HepG2 (cell line): ENCODE results near the gene ISOC2. TPM values are rescaled to one million over a fixed set of nuclear protein-coding genes. Genes with fewer than 3 reads are reported as not detected.

Source experiments
- ATF7-NPFF ChIP-seq: sonication (generic); formaldehyde crosslinking; IDR thresholded peaks from 2 replicates; pipeline ENCODE4 v1.8.1; 2023; ENCODE audit warnings: mild to moderate bottlenecking, low read depth, missing genetic modification reagents, moderate library complexity
- BCL3 ChIP-seq: sonication (generic); formaldehyde crosslinking; IDR thresholded peaks from 2 replicates; pipeline ENCODE4 v1.5.1; 2020; ENCODE audit warnings: mild to moderate bottlenecking, missing genetic modification reagents, moderate library complexity
- CCAR2 ChIP-seq: fragments of 200-400 bp; formaldehyde crosslinking; optimal IDR thresholded peaks from 2 replicates; pipeline ENCODE3; 2018; ENCODE audit warnings: low read depth, mild to moderate bottlenecking, low read length, moderate library complexity
- HBP1 ChIP-seq: IDR thresholded peaks from 2 replicates; pipeline ENCODE4 v1.6.1; 2016; ENCODE audit warnings: low read depth, control low read depth
- KLF16 ChIP-seq, 2 experiments: sonication (generic) in 1 of 2; formaldehyde crosslinking in 1 of 2; IDR thresholded peaks; 2 replicates each; pipeline versions ENCODE4 v1.6.1 to v1.8.0; 2016 to 2023; ENCODE audit warnings: missing genetic modification reagents in 2 of 2, missing compliant biosample characterization in 1 of 2
- NR2F6 ChIP-seq, 2 experiments: IDR thresholded peaks; 2 replicates each; pipeline ENCODE4 v1.6.1; 2016; ENCODE audit warnings: antibody characterized with exemption in 1 of 2, mild to moderate bottlenecking in 1 of 2
- PAF1 ChIP-seq: IDR thresholded peaks from 2 replicates; pipeline ENCODE4 v1.6.1; 2016; ENCODE audit warnings: missing genetic modification reagents, missing compliant biosample characterization
- RFX1 ChIP-seq: fragments of 450-650 bp; IDR thresholded peaks from 2 replicates; pipeline ENCODE4 v1.6.1; 2017
- RFXAP ChIP-seq: sonication (generic); formaldehyde crosslinking; IDR thresholded peaks from 2 replicates; pipeline ENCODE4 v1.4.0; 2020; ENCODE audit warnings: missing genetic modification reagents, borderline replicate concordance
- SETDB1 ChIP-seq: sonication (generic); formaldehyde crosslinking; IDR thresholded peaks from 2 replicates; pipeline ENCODE4 v1.5.1; 2020; ENCODE audit warnings: missing genetic modification reagents, mild to moderate bottlenecking, borderline replicate concordance
- TOE1 ChIP-seq: sonication (generic); formaldehyde crosslinking; IDR thresholded peaks from 2 replicates; pipeline ENCODE4 v1.4.0; 2020; ENCODE audit warnings: mild to moderate bottlenecking, missing genetic modification reagents
- XBP1 ChIP-seq: sonication (generic); formaldehyde crosslinking; IDR thresholded peaks from 2 replicates; pipeline ENCODE4 v1.5.0; 2020; ENCODE audit warnings: missing genetic modification reagents
- ZNF142 ChIP-seq: sonication (generic); formaldehyde crosslinking; IDR thresholded peaks from 2 replicates; pipeline ENCODE4 v1.4.0; 2020; ENCODE audit warnings: missing genetic modification reagents
- ZNF160 ChIP-seq: sonication (generic); formaldehyde crosslinking; IDR thresholded peaks from 2 replicates; pipeline ENCODE4 v1.8.0; 2022; ENCODE audit warnings: mild to moderate bottlenecking, inconsistent platforms, missing genetic modification reagents
- ZNF329 ChIP-seq: sonication (generic); formaldehyde crosslinking; IDR thresholded peaks from 2 replicates; pipeline ENCODE4 v1.9.0; 2021; ENCODE audit warnings: low read depth, mild to moderate bottlenecking, missing genetic modification reagents
- ZNF414 ChIP-seq: sonication (generic); formaldehyde crosslinking; IDR thresholded peaks from 2 replicates; pipeline ENCODE4 v1.5.0; 2020; ENCODE audit warnings: missing genetic modification reagents
- ZNF430 ChIP-seq: sonication (generic); formaldehyde crosslinking; IDR thresholded peaks from 2 replicates; pipeline ENCODE4 v1.9.0; 2021; ENCODE audit warnings: mild to moderate bottlenecking, missing genetic modification reagents
- ZNF740 ChIP-seq: sonication (generic); formaldehyde crosslinking; IDR thresholded peaks from 2 replicates; pipeline ENCODE4 v1.4.0; 2020; ENCODE audit warnings: missing genetic modification reagents
- ZNF775 ChIP-seq: sonication (generic); formaldehyde crosslinking; IDR thresholded peaks from 2 replicates; pipeline ENCODE4 v1.4.0; 2020; ENCODE audit warnings: missing genetic modification reagents, mild to moderate bottlenecking, moderate library complexity, borderline replicate concordance
- ZNF781 ChIP-seq: sonication (generic); formaldehyde crosslinking; IDR thresholded peaks from 2 replicates; pipeline ENCODE4 v1.5.1; 2020; ENCODE audit warnings: borderline replicate concordance, mild to moderate bottlenecking, missing genetic modification reagents; ENCODE audit errors: not compliant biosample characterization
- polyA plus RNA-seq, 8 experiments: library from polyadenylated mRNA; depleted of rRNA in 3 of 8; stranded (reverse) in 7 of 8; unstranded in 1 of 8; fragments of >200 nt; fragmentation: Illumina TruSeq in 4 of 8; extraction: Trizol in 4 of 8; gene quantifications; 2 replicates each; pipeline versions ENCODE4 v1.2.1 to v1.2.3, GENCODE V29; 2011 to 2016; ENCODE audit warnings: low read depth in 4 of 8, missing spikeins in 1 of 8, mixed read lengths in 1 of 8; ENCODE audit not compliant: insufficient read depth in 1 of 8
- total RNA-seq, 5 experiments: library from RNA; depleted of rRNA; stranded (reverse); fragments of >200 nt; fragmentation: Illumina TruSeq; extraction: Trizol; gene quantifications; 2 replicates each; pipeline ENCODE4 v1.2.3, GENCODE V29; 2016; ENCODE audit warnings: low read depth in 1 of 5

ISOC2 gene
- total and polyA plus RNA-seq, 2 of the 13 experiments (the other 11 are each of a cell fraction or from before 2014, with no cell fraction given) = 76.8 to 105 TPM

- TF ChIP-seq ZNF781 (CRISPR knock-in tag) = peak; percentile 93
- TF ChIP-seq TOE1 (CRISPR knock-in tag) = no peak
- peak; percentile 77 for TF ChIP-seq RFXAP
- TF ChIP-seq ZNF160 (CRISPR knock-in tag) = peak; percentile 76; the same call in 1 of the 2 replicates
- peak; percentile 92; the same call in 1 of the 2 replicates for TF ChIP-seq ZNF414 (CRISPR knock-in tag)
- TF ChIP-seq ATF7-NPFF (CRISPR knock-in tag) = peak; percentile 82
- no peak for TF ChIP-seq SETDB1 (CRISPR knock-in tag)
- no peak for TF ChIP-seq NR2F6 (IDR thresholded peaks at IDR 0.05)
- no peak for TF ChIP-seq NR2F6 (CRISPR knock-in tag; IDR thresholded peaks at IDR 0.05)
- no peak for TF ChIP-seq RFX1
- peak; percentile 28; the same call in 1 of the 2 replicates for TF ChIP-seq HBP1 (CRISPR knock-in tag)
- TF ChIP-seq CCAR2 = no peak
- TF ChIP-seq ZNF430 (CRISPR knock-in tag) = peak; percentile 92; the same call in 1 of the 2 replicates
- peak; percentile 83 for TF ChIP-seq BCL3 (CRISPR knock-in tag)
- TF ChIP-seq KLF16 (CRISPR knock-in tag; IDR thresholded peaks at IDR 0.05) = peak; percentile 35 to 69; a peak in 1 of 4 replicates
- peak; percentile 81; the same call in 1 of the 2 replicates for TF ChIP-seq ZNF142 (CRISPR knock-in tag)
- no peak for TF ChIP-seq ZNF775 (CRISPR knock-in tag)
- no peak for TF ChIP-seq PAF1
- peak; percentile 88; the same call in 1 of the 2 replicates for TF ChIP-seq ZNF740 (CRISPR knock-in tag)
- peak; percentile 32; the same call in 1 of the 2 replicates for TF ChIP-seq ZNF329 (CRISPR knock-in tag)
- TF ChIP-seq XBP1 = no peak
Measured at GRCh38 chr19:55476100-55476775, 14.8 kb upstream of the ISOC2 start, which contains the start of gene ZNF628 (continued).
